ENCODE data around the gene FBXL17. TPM values are rescaled to one million over a fixed set of nuclear protein-coding genes. Genes with fewer than 3 reads are reported as not detected.

FBXL17 gene
- total RNA-seq, 1 donor from 2014 or later = 22.4 TPM

DNA sequence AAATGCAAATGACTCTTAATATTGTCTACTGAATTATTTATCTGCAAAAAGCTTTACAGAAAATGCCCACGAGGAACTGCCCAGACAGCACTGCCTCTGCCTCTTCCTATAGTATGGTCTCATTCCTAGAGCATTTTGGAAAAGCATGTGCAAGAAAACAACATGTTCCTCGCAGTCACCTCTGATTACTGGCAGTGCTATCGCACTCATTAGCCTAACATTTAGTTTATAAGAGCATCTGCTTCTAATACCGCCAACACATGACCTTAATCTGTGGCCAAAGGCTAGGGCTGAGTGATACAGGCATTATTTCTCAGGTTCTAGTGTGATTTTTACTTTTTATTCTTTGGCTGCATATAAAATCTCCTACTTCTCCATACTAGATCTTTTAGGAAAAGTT, 259.2 kb downstream of the FBXL17 start:
- Histone ChIP-seq H3K36me3 (ENCODE audit: control insufficient read depth in 3 of 3, insufficient read depth in 3 of 3, low read length in 3 of 3) (no peaks in the 10 kb centered on the region), H3K4me1 (ENCODE audit: control insufficient read depth in 3 of 3, insufficient read depth in 3 of 3, low read length in 3 of 3) (peaks cover 0 to 3% (median 2%) of the 10 kb centered on the region in 3 donors), H3K27me3 (ENCODE audit: control insufficient read depth in 3 of 3, insufficient read depth in 3 of 3, low read length in 3 of 3) (no peaks in the 10 kb centered on the region), H3K9me3 (ENCODE audit: control insufficient read depth in 3 of 3, low read length in 3 of 3) (no peaks in the 10 kb centered on the region), H3K9ac (ENCODE audit: low read depth in 1 of 3, low read length in 3 of 3) (no peak overlapping the region), H3K27ac (ENCODE audit: low read depth, low read length) (no peak overlapping the region), H3K4me3 (ENCODE audit: low read length in 3 of 3) (no peak overlapping the region)

DNA sequence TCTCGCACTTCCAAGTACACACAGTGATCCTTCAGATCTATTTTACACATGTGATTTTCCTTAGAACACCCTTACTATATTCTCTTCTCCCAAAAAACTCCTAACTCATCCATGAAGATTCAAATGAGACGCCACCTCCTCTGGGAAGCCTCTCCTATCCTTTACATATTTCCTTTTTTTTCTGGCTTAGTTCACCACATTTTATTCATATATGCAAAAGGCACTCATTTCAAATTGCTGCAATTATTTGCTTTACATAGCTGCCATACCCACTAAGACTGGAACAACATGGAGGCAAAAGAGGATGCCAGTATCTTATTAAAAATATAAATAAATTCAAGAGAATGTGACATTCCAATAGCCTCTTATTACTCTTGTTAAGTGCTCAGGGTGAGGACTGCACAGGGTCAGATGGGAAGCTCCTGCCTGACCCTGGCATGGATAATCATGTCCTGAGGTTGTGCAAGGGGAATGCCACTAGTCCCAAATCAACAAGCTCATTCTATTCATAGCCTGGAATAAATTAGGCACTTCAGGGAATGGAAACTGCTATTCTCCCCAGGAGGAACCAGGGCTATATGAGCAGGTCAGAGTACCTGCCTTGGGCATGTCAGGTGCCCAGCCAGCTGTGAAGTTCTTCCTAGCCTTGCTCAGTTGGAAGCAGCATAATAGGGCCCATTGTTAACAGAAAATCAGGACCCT, 262.9 kb downstream of the FBXL17 start:
- H3K36me3 ChIP-seq (ENCODE audit: control insufficient read depth in 3 of 3, insufficient read depth in 3 of 3, low read length in 3 of 3) = no peaks in the 10 kb centered on the region
- H3K4me1 ChIP-seq (ENCODE audit: control insufficient read depth in 3 of 3, insufficient read depth in 3 of 3, low read length in 3 of 3) = peaks cover 0 to 3% (median 2%) of the 10 kb centered on the region in 3 donors
- no peak overlapping the region for H3K27ac ChIP-seq (ENCODE audit: low read depth, low read length)
- H3K27me3 ChIP-seq (ENCODE audit: control insufficient read depth in 3 of 3, insufficient read depth in 3 of 3, low read length in 3 of 3) = no peaks in the 10 kb centered on the region
- H3K4me3 ChIP-seq (ENCODE audit: low read length in 3 of 3) = no peak overlapping the region
- H3K9me3 ChIP-seq (ENCODE audit: control insufficient read depth in 3 of 3, low read length in 3 of 3) = no peaks in the 10 kb centered on the region
- H3K9ac ChIP-seq (ENCODE audit: low read depth in 1 of 3, low read length in 3 of 3) = no peak overlapping the region

DNA sequence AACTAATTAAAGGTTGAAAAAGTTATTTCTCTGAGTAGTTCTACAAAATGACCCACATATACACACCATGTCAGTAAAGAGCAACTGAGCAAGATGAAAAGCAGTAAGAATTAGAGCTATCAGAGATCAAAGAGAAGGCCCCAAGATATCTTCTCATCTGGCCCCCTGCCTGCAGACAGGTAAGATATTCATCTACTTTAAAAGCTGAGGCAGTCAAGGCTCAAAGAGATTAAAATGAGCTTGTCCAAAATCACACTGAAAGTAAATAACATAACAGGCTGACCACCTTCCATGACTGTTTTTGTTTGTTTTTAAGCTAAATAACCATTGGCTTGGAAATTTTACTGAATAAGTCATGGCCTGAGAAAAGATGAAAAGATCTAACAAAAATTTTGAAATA, 266.2 kb downstream of the FBXL17 start:
- Histone ChIP-seq H3K27me3 (ENCODE audit: control insufficient read depth in 3 of 3, insufficient read depth in 3 of 3, low read length in 3 of 3) (no peaks in the 10 kb centered on the region), H3K9ac (ENCODE audit: low read depth in 1 of 3, low read length in 3 of 3) (no peak overlapping the region), H3K27ac (ENCODE audit: low read depth, low read length) (no peak overlapping the region), H3K4me3 (ENCODE audit: low read length in 3 of 3) (no peak overlapping the region), H3K9me3 (ENCODE audit: control insufficient read depth in 3 of 3, low read length in 3 of 3) (no peaks in the 10 kb centered on the region), H3K4me1 (ENCODE audit: control insufficient read depth in 3 of 3, insufficient read depth in 3 of 3, low read length in 3 of 3) (peaks cover 0 to 3% (median 2%) of the 10 kb centered on the region in 3 donors), H3K36me3 (ENCODE audit: control insufficient read depth in 3 of 3, insufficient read depth in 3 of 3, low read length in 3 of 3) (no peaks in the 10 kb centered on the region)

DNA sequence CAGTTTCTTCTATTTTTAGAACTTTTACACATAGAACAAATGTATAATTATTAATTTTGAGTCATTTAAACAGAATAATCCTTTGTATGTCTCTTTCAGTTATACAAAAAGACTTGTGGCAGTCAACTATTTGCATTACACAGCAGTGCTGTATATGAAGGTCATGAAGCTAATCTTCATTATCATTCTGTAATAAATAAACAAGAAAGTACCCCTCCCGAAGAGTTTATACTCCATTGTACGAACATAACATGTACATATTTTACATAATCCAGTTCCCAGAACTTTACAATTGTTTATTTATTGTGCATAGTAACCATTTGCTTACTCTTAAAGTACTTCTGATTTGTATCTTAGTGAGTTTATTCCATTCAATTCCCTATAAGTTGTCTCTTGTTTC, 267.9 kb downstream of the FBXL17 start:
- Histone ChIP-seq H3K4me1 (ENCODE audit: control insufficient read depth in 3 of 3, insufficient read depth in 3 of 3, low read length in 3 of 3) (no peaks in the 10 kb centered on the region), H3K27me3 (ENCODE audit: control insufficient read depth in 3 of 3, insufficient read depth in 3 of 3, low read length in 3 of 3) (no peaks in the 10 kb centered on the region), H3K9me3 (ENCODE audit: control insufficient read depth in 3 of 3, low read length in 3 of 3) (no peaks in the 10 kb centered on the region)

DNA sequence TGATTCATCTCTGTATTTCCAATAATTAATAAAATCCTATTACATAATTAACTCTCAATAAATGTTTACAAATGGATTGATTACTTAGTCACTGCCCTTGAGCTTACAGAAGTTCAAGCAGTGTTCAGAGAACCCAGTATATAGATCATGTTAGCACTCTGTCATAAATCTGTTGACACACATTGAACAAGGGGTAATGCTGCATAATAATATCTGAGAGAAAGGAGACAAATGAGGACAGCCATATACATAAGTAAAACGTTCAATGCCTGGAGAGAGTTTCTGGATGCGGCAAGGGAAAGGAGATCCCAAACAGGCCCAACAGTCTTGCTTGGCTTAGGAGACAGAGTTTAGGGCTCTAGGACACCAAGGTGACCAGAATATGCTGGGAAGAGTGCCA, 270.2 kb downstream of the FBXL17 start:
- Histone ChIP-seq H3K9ac (ENCODE audit: low read depth in 1 of 3, low read length in 3 of 3) (no peak overlapping the region), H3K27ac (ENCODE audit: low read depth, low read length) (no peak overlapping the region), H3K9me3 (ENCODE audit: control insufficient read depth in 3 of 3, low read length in 3 of 3) (no peaks in the 10 kb centered on the region), H3K36me3 (ENCODE audit: control insufficient read depth in 3 of 3, insufficient read depth in 3 of 3, low read length in 3 of 3) (no peaks in the 10 kb centered on the region), H3K27me3 (ENCODE audit: control insufficient read depth in 3 of 3, insufficient read depth in 3 of 3, low read length in 3 of 3) (no peaks in the 10 kb centered on the region), H3K4me1 (ENCODE audit: control insufficient read depth in 3 of 3, insufficient read depth in 3 of 3, low read length in 3 of 3) (no peaks in the 10 kb centered on the region), H3K4me3 (ENCODE audit: low read length in 3 of 3) (no peak overlapping the region)

More for the DNA sequence above, 267.9 kb downstream of the FBXL17 start:
- no peak overlapping the region for H3K4me3 ChIP-seq (ENCODE audit: low read length in 3 of 3)
- H3K27ac ChIP-seq (ENCODE audit: low read depth, low read length) = no peak overlapping the region
- H3K9ac ChIP-seq (ENCODE audit: low read depth in 1 of 3, low read length in 3 of 3) = no peak overlapping the region
- no peaks in the 10 kb centered on the region for H3K36me3 ChIP-seq (ENCODE audit: control insufficient read depth in 3 of 3, insufficient read depth in 3 of 3, low read length in 3 of 3)

DNA sequence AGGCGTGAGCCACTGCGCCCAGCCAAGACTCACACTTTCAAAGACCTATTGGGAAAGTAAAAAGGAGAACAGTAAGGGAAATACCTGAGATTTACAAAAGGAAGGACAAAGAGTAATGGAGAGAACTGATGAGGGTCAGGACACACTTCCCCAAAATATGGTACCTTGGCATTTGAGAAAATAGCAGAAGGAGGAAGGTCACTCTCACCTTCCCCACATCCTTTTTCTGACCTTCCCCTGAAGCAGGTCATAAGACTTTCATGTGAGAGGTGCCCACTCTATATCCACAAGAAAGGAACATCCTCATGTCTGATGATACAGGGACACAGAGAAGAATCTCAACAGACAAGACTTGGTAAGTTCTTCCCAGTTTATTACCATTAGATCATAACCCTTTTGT, 272.8 kb downstream of the FBXL17 start:
- Histone ChIP-seq H3K4me1 (ENCODE audit: control insufficient read depth in 3 of 3, insufficient read depth in 3 of 3, low read length in 3 of 3) (no peaks in the 10 kb centered on the region), H3K36me3 (ENCODE audit: control insufficient read depth in 3 of 3, insufficient read depth in 3 of 3, low read length in 3 of 3) (no peaks in the 10 kb centered on the region), H3K9me3 (ENCODE audit: control insufficient read depth in 3 of 3, low read length in 3 of 3) (no peaks in the 10 kb centered on the region), H3K4me3 (ENCODE audit: low read length in 3 of 3) (no peak overlapping the region), H3K9ac (ENCODE audit: low read depth in 1 of 3, low read length in 3 of 3) (no peak overlapping the region), H3K27ac (ENCODE audit: low read depth, low read length) (no peak overlapping the region), H3K27me3 (ENCODE audit: control insufficient read depth in 3 of 3, insufficient read depth in 3 of 3, low read length in 3 of 3) (no peaks in the 10 kb centered on the region)

DNA sequence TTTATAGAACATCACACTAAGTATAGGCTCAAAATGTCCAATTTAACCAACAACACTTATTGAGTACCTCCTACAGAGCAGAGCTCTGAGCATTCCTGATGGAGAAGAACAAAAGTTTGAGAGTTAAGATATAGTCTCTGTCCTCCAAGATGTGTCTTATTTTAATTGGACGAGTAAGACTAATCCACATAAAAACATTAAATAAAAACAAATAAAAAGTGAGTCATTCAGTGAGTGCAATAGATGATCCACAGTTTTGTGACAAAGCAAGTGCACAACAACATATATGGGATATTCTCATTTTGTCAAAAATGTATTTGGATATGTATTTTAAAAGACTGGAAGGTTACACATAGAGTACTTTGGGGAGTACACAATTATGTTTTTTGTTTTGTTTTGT, 277.4 kb downstream of the FBXL17 start:
- Histone ChIP-seq H3K27ac (ENCODE audit: low read depth, low read length) (no peak overlapping the region), H3K36me3 (ENCODE audit: control insufficient read depth in 3 of 3, insufficient read depth in 3 of 3, low read length in 3 of 3) (no peaks in the 10 kb centered on the region), H3K9ac (ENCODE audit: low read depth in 1 of 3, low read length in 3 of 3) (no peak overlapping the region), H3K9me3 (ENCODE audit: control insufficient read depth in 3 of 3, low read length in 3 of 3) (no peaks in the 10 kb centered on the region), H3K4me3 (ENCODE audit: low read length in 3 of 3) (no peak overlapping the region), H3K4me1 (ENCODE audit: control insufficient read depth in 3 of 3, insufficient read depth in 3 of 3, low read length in 3 of 3) (peaks cover 0 to 3% (median 0%) of the 10 kb centered on the region in 3 donors), H3K27me3 (ENCODE audit: control insufficient read depth in 3 of 3, insufficient read depth in 3 of 3, low read length in 3 of 3) (no peaks in the 10 kb centered on the region)

DNA sequence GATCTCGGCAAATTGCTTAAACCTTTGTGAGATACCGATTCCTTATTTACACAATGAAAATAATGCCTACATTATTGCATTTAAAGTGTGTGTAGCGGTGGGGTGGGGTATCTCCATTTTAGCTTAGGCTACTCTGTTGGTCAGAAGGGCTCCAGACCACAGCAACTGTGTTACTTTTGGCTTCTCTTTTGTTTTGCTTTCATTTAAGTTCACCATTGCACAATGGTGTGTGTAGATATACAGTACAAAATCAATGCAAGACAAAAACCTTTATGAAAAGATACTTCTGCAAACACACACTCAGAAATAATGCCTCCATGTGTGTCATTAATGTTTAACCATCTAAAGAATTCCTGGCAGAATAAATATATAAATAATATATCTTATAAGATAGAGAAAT, 279.4 kb downstream of the FBXL17 start:
- Histone ChIP-seq H3K9ac (ENCODE audit: low read depth in 1 of 3, low read length in 3 of 3) (no peak overlapping the region), H3K36me3 (ENCODE audit: control insufficient read depth in 3 of 3, insufficient read depth in 3 of 3, low read length in 3 of 3) (no peaks in the 10 kb centered on the region), H3K4me3 (ENCODE audit: low read length in 3 of 3) (no peak overlapping the region), H3K9me3 (ENCODE audit: control insufficient read depth in 3 of 3, low read length in 3 of 3) (no peaks in the 10 kb centered on the region), H3K4me1 (ENCODE audit: control insufficient read depth in 3 of 3, insufficient read depth in 3 of 3, low read length in 3 of 3) (peaks cover 0 to 3% (median 0%) of the 10 kb centered on the region in 3 donors), H3K27me3 (ENCODE audit: control insufficient read depth in 3 of 3, insufficient read depth in 3 of 3, low read length in 3 of 3) (no peaks in the 10 kb centered on the region), H3K27ac (ENCODE audit: low read depth, low read length) (no peak overlapping the region)

DNA sequence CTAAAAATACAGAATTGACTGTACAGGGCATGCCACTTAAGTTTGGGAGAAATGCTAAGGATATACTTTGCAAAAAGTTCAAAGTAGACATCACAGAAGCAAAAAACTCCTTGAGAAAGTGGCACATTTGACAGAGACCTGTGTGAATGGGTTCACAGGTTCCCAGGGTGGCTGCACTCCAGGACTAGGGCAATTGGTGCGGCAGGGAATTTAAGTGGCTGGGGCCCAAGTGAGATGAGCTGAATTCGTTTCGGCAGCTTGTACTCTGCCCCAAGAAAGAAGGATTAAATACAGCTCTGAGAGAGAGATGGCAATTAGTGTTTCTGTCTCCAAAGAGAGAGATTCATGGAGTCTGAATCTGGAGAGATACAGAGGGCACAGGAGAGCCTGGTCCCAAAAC, 280.1 kb downstream of the FBXL17 start:
- Histone ChIP-seq H3K9me3 (ENCODE audit: control insufficient read depth in 3 of 3, low read length in 3 of 3) (no peaks in the 10 kb centered on the region), H3K9ac (ENCODE audit: low read depth in 1 of 3, low read length in 3 of 3) (no peak overlapping the region), H3K4me3 (ENCODE audit: low read length in 3 of 3) (no peak overlapping the region), H3K27me3 (ENCODE audit: control insufficient read depth in 3 of 3, insufficient read depth in 3 of 3, low read length in 3 of 3) (no peaks in the 10 kb centered on the region), H3K4me1 (ENCODE audit: control insufficient read depth in 3 of 3, insufficient read depth in 3 of 3, low read length in 3 of 3) (peaks cover 0 to 3% (median 0%) of the 10 kb centered on the region in 3 donors), H3K27ac (ENCODE audit: low read depth, low read length) (no peak overlapping the region), H3K36me3 (ENCODE audit: control insufficient read depth in 3 of 3, insufficient read depth in 3 of 3, low read length in 3 of 3) (no peaks in the 10 kb centered on the region)

DNA sequence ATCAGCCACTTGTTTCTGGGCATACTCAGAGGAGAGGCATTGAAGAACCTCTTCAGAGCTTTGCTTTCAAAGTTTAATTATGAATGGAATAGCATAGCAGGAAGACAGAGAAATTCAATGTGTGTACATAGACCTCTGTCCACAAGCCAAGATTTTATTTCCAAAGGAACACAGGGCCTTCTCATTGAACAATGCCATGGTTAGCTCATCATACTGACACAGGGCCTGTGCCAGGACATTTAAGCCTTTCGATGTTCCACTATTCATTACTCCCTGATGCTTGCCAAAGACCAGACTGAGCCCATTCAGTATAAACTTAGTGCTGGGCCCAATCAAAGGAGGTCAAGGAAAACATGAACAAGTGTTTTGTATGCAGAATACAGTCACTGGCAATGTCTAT, 280.8 kb downstream of the FBXL17 start:
- Histone ChIP-seq H3K27me3 (ENCODE audit: control insufficient read depth in 3 of 3, insufficient read depth in 3 of 3, low read length in 3 of 3) (no peaks in the 10 kb centered on the region), H3K27ac (ENCODE audit: low read depth, low read length) (no peak overlapping the region), H3K4me3 (ENCODE audit: low read length in 3 of 3) (no peak overlapping the region), H3K36me3 (ENCODE audit: control insufficient read depth in 3 of 3, insufficient read depth in 3 of 3, low read length in 3 of 3) (no peaks in the 10 kb centered on the region), H3K4me1 (ENCODE audit: control insufficient read depth in 3 of 3, insufficient read depth in 3 of 3, low read length in 3 of 3) (peaks cover 0 to 3% (median 0%) of the 10 kb centered on the region in 3 donors), H3K9me3 (ENCODE audit: control insufficient read depth in 3 of 3, low read length in 3 of 3) (no peaks in the 10 kb centered on the region), H3K9ac (ENCODE audit: low read depth in 1 of 3, low read length in 3 of 3) (no peak overlapping the region)
